ENCODE data around the gene TRIM63.

GRCh38 chr1:26058052-26058595 is 9.3 kb downstream of the TRIM63 start:
- TF ChIP-seq CREB1 (IDR thresholded peaks at IDR 0.05; ENCODE audit: low read depth), result no peak
- no peak for TF ChIP-seq TCF12 (IDR thresholded peaks at IDR 0.05; ENCODE audit: low read depth)
- TF ChIP-seq MAX (IDR thresholded peaks at IDR 0.05), result no peak
- TF ChIP-seq REST (IDR thresholded peaks at IDR 0.05; ENCODE audit: low read depth), result no peak
